Neural cell (in vitro differentiated cells): Measurements from ENCODE around the gene PPM1D. TPM values are rescaled to one million over a fixed set of nuclear protein-coding genes. Genes with fewer than 3 reads are reported as not detected.

ENCODE experiments used
- H2AFZ ChIP-seq: fragments of 200-600, 300-800 bp; sonication (generic), shearing (Covaris generic); 2 replicates; pipeline ENCODE4 v1.6.0; 2014; ENCODE audit warnings: low read depth, mild to moderate bottlenecking, antibody characterized with exemption, low read length, moderate library complexity
- H3F3A ChIP-seq: fragments of 200-600 bp; shearing (Covaris generic); 2 replicates; pipeline ENCODE4 v1.6.1; 2016; ENCODE audit warnings: mild to moderate bottlenecking, moderate library complexity, mixed read lengths, antibody characterized with exemption, low read length; ENCODE audit not compliant: insufficient read depth, poor library complexity, severe bottlenecking
- H3K27ac ChIP-seq: fragments of 200-600, 300-800 bp; sonication (generic), shearing (Covaris generic); 2 replicates; pipeline ENCODE4 v1.5.1; 2014; ENCODE audit warnings: mild to moderate bottlenecking, low read length, moderate library complexity
- H3K27me3 ChIP-seq: fragments of 300-800, 200-600 bp; sonication (generic), shearing (Covaris generic); 2 replicates; pipeline ENCODE4 v1.6.0; 2014; ENCODE audit warnings: mild to moderate bottlenecking, low read depth, low read length, moderate library complexity; ENCODE audit not compliant: insufficient read depth
- H3K36me3 ChIP-seq: fragments of 300-800, 200-600 bp; sonication (generic), shearing (Covaris generic); 2 replicates; pipeline ENCODE4 v1.5.1; 2014; ENCODE audit warnings: mild to moderate bottlenecking, antibody characterized with exemption, low read length, moderate library complexity; ENCODE audit not compliant: insufficient read depth
- H3K4me2 ChIP-seq: fragments of 300-800, 200-600 bp; sonication (generic), shearing (Covaris generic); 2 replicates; pipeline ENCODE4 v1.6.0; 2014; ENCODE audit warnings: mild to moderate bottlenecking, low read length
- H3K4me3 ChIP-seq: fragments of 300-800, 200-600 bp; sonication (generic), shearing (Covaris generic); 2 replicates; pipeline ENCODE4 v1.5.1; 2014; ENCODE audit warnings: mild to moderate bottlenecking, low read length, moderate library complexity
- H3K79me2 ChIP-seq: fragments of 200-600 bp; shearing (Covaris generic); replicated peaks from 2 replicates; pipeline ENCODE4 v1.6.0; 2014; ENCODE audit warnings: mild to moderate bottlenecking, low read length, moderate library complexity; ENCODE audit not compliant: insufficient read depth
- H3K9ac ChIP-seq: fragments of 300-800, 200-600 bp; sonication (generic), shearing (Covaris generic); 2 replicates; pipeline ENCODE4 v1.6.1; 2016; ENCODE audit warnings: mild to moderate bottlenecking, low read length, mixed read lengths
- H3K9me2 ChIP-seq: fragments of 200-600 bp; shearing (Covaris generic); 2 replicates; pipeline ENCODE4 v1.6.1; 2016; ENCODE audit warnings: mild to moderate bottlenecking, low read length, mixed read lengths; ENCODE audit not compliant: insufficient read depth
- H3K9me3 ChIP-seq: fragments of 200-600, 300-800 bp; sonication (generic), shearing (Covaris generic); 2 replicates; pipeline ENCODE4 v1.6.1; 2016; ENCODE audit warnings: mild to moderate bottlenecking, mixed run types, low read length, moderate library complexity, mixed read lengths
- H4K20me1 ChIP-seq: fragments of 200-600 bp; shearing (Covaris generic); 2 replicates; pipeline ENCODE4 v1.6.1; 2016; ENCODE audit warnings: mild to moderate bottlenecking, mixed run types; ENCODE audit not compliant: insufficient read depth
- CTCF ChIP-seq: fragments of 450-650 bp; IDR thresholded peaks from 2 replicates; pipeline ENCODE4 v1.5.1; 2014; ENCODE audit warnings: antibody characterized with exemption, mild to moderate bottlenecking, moderate library complexity; ENCODE audit not compliant: poor library complexity, severe bottlenecking
- EP300 ChIP-seq: fragments of 450-650 bp; conservative IDR thresholded peaks from 2 replicates; pipeline ENCODE4 v1.6.1; 2014; ENCODE audit warnings: antibody characterized with exemption, mild to moderate bottlenecking, moderate library complexity; ENCODE audit not compliant: poor library complexity, severe bottlenecking
- EZH2 ChIP-seq: fragments of 200-600, 300-800 bp; shearing (Covaris generic), sonication (generic); IDR thresholded peaks from 2 replicates; pipeline ENCODE4 v1.6.1; 2014; ENCODE audit warnings: antibody characterized with exemption, low read length, borderline replicate concordance, mild to moderate bottlenecking; ENCODE audit not compliant: insufficient read depth, poor library complexity, severe bottlenecking
- MXI1 ChIP-seq: fragments of 450-650 bp; conservative IDR thresholded peaks from 2 replicates; pipeline ENCODE4 v1.6.1; 2014; ENCODE audit warnings: antibody characterized with exemption, mild to moderate bottlenecking; ENCODE audit not compliant: poor library complexity, severe bottlenecking
- POLR2AphosphoS5 ChIP-seq: IDR thresholded peaks from 2 replicates; pipeline ENCODE4 v1.6.1; 2012
- RAD21 ChIP-seq: fragments of 450-650 bp; conservative IDR thresholded peaks from 2 replicates; pipeline ENCODE4 v1.6.1; 2014; ENCODE audit warnings: antibody characterized with exemption, mild to moderate bottlenecking, moderate library complexity
- REST ChIP-seq: IDR thresholded peaks from 2 replicates; pipeline ENCODE4 v1.6.1; 2012; ENCODE audit warnings: borderline replicate concordance
- SMC3 ChIP-seq: fragments of 450-650 bp; conservative IDR thresholded peaks from 2 replicates; pipeline ENCODE4 v1.6.1; 2014; ENCODE audit warnings: antibody characterized with exemption, mild to moderate bottlenecking, moderate library complexity; ENCODE audit not compliant: poor library complexity
- TAF1 ChIP-seq: IDR thresholded peaks from 2 replicates; pipeline ENCODE4 v1.6.1; 2012; ENCODE audit warnings: low read depth
- polyA plus RNA-seq: library from polyadenylated mRNA; depleted of rRNA; stranded (reverse); fragments of >200 nt; gene quantifications from 2 replicates; pipeline ENCODE4 v1.2.3, GENCODE V29; 2014

Gene PPM1D
- polyA plus RNA-seq, 1 donor from 2014 or later, result 14.7 TPM

- Histone ChIP-seq H3K36me3 (no peaks in the 10 kb centered on the region), H3K4me3 (no peak overlapping the region), H4K20me1 (no peaks in the 10 kb centered on the region), H3K9me2 (no peaks in the 10 kb centered on the region), H2AFZ (no peak overlapping the region), H3K9me3 (no peaks in the 10 kb centered on the region), H3K27me3 (no peaks in the 10 kb centered on the region), H3K4me2 (no peak overlapping the region), H3K27ac (no peak overlapping the region), H3K9ac (no peak overlapping the region), H3F3A (no peaks in the 10 kb centered on the region), H3K79me2 (peaks cover 14% of the 10 kb centered on the region)
- TF ChIP-seq EZH2 (no peak), TAF1 (no peak), RAD21 (no peak), SMC3 (no peak), CTCF (no peak), POLR2AphosphoS5 (no peak), REST (no peak), EP300 (no peak)
These were observed 56.5 kb downstream of the PPM1D start for GRCh38 chr17:60656499-60656898.

GRCh38 chr17:60659156-60659555, 59.2 kb downstream of the PPM1D start:
- H3K9me2 ChIP-seq, result no peaks in the 10 kb centered on the region
- no peaks in the 10 kb centered on the region for H3K27me3 ChIP-seq
- no peak overlapping the region for H3K4me3 ChIP-seq
- TF ChIP-seq REST, result no peak
- no peak for TF ChIP-seq SMC3
- no peak for TF ChIP-seq TAF1
- TF ChIP-seq MXI1, result no peak
- no peak for TF ChIP-seq POLR2AphosphoS5
- TF ChIP-seq EZH2, result no peak
- no peak for TF ChIP-seq CTCF
- TF ChIP-seq RAD21, result no peak
- TF ChIP-seq EP300, result no peak
- peaks cover 3% of the 10 kb centered on the region for H3K79me2 ChIP-seq
- H2AFZ ChIP-seq, result no peak overlapping the region
- H3K4me2 ChIP-seq, result no peak overlapping the region
- no peak overlapping the region for H3K27ac ChIP-seq
- H4K20me1 ChIP-seq, result no peaks in the 10 kb centered on the region
- no peaks in the 10 kb centered on the region for H3K9me3 ChIP-seq
- no peaks in the 10 kb centered on the region for H3F3A ChIP-seq
- no peaks in the 10 kb centered on the region for H3K36me3 ChIP-seq
- no peak overlapping the region for H3K9ac ChIP-seq
